K562 (cell line): ENCODE data around the gene SRRM4. TPM values are rescaled to one million over a fixed set of nuclear protein-coding genes. Genes with fewer than 3 reads are reported as not detected.

Experiments used
- JUND ChIP-seq, 2 experiments: IDR thresholded peaks; 2 replicates in 1 of 2; 3 replicates in 1 of 2; pipeline ENCODE4 v1.6.1; 2011; ENCODE audit warnings: borderline replicate concordance in 2 of 2, low read depth in 2 of 2, low read length in 2 of 2, improper control_type of control experiment in 1 of 2, missing biosample characterization in 1 of 2, missing genetic modification characterization in 1 of 2, missing genetic modification reagents in 1 of 2
- MGA ChIP-seq: fragments of 450-650 bp; IDR thresholded peaks from 2 replicates; pipeline ENCODE4 v1.6.1; 2016; ENCODE audit warnings: mild to moderate bottlenecking, moderate library complexity
- PCBP1 ChIP-seq: fragments of 200-400 bp; formaldehyde crosslinking; IDR thresholded peaks from 2 replicates; pipeline ENCODE4 v1.6.1; 2018; ENCODE audit warnings: mild to moderate bottlenecking, low read depth, low read length; ENCODE audit not compliant: poor library complexity, severe bottlenecking
- polyA plus RNA-seq, 8 experiments: library from polyadenylated mRNA; depleted of rRNA in 4 of 8; stranded (reverse) in 5 of 8; unstranded in 3 of 8; fragments of >200 nt; fragmentation: Nextera tagmentation in 2 of 8; fragmentation: Illumina TruSeq in 1 of 8; extraction: Ambion mirVana in 2 of 8; extraction: Trizol in 1 of 8; gene quantifications; 2 replicates each; pipeline versions ENCODE4 v1.2.1 to v1.2.3, GENCODE V29; 2011 to 2014; ENCODE audit warnings: inconsistent platforms in 1 of 8, missing spikeins in 1 of 8
- total RNA-seq, 7 experiments: library from RNA; depleted of rRNA in 6 of 7; stranded (reverse); fragments of >200 nt in 6 of 7; fragmentation: Illumina TruSeq in 2 of 7; extraction: Trizol in 2 of 7; gene quantifications; 2 replicates each; pipeline versions ENCODE4 v1.2.1 to v1.2.3, GENCODE V29; 2011 to 2021; ENCODE audit warnings: low replicate concordance in 1 of 7

The SRRM4 gene
- total and polyA plus RNA-seq, 9 of the 15 experiments (the other 6 are each of a cell fraction or from before 2014, with no cell fraction given), result not detected

- TF ChIP-seq JUND (IDR thresholded peaks at IDR 0.05; ENCODE audit: borderline replicate concordance, low read depth, low read length), result no peak
- TF ChIP-seq JUND (tag; IDR thresholded peaks at IDR 0.05; ENCODE audit: borderline replicate concordance, low read depth, low read length), result no peak
- TF ChIP-seq MGA, result no peak
- no peak for TF ChIP-seq PCBP1
- TF ChIP-seq, all 486 proteins: peak for 0
Observed at GRCh38 chr12:118986050-118986449, 4.7 kb downstream of the SRRM4 start (continued).
